IPS DF 19.7 (cell line): ENCODE measurements around the gene BBX.

ENCODE experiments used
- DNase-seq: peaks from one replicate; pipeline ENCODE4 v3.0.0-alpha.2; 2013; ENCODE audit warnings: low read depth, low spot score

The BBX gene

GRCh38 chr3:107740992-107741896 is 218.5 kb downstream of the BBX start:
- DNase-seq = no peak

DNA sequence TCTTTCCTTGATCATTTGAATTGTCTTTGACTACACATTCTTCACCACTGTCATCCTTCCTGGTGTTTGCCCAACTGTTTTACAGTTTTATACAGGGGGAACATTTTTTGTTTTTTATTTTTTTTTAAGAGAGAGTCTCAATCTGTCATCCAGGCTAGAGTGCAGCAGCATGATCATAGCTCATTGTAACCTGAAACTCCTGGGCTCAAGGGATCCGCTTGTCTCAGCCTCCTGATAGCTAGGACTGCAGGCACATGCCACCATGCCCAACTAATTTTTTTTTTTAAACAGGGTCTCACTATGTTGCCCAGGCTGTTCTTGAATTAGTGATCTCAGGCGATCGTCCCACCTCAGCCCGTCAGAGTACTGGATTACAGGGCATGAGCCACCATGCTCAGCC is 222.6 kb downstream of the BBX start:
- no peak for DNase-seq

DNA sequence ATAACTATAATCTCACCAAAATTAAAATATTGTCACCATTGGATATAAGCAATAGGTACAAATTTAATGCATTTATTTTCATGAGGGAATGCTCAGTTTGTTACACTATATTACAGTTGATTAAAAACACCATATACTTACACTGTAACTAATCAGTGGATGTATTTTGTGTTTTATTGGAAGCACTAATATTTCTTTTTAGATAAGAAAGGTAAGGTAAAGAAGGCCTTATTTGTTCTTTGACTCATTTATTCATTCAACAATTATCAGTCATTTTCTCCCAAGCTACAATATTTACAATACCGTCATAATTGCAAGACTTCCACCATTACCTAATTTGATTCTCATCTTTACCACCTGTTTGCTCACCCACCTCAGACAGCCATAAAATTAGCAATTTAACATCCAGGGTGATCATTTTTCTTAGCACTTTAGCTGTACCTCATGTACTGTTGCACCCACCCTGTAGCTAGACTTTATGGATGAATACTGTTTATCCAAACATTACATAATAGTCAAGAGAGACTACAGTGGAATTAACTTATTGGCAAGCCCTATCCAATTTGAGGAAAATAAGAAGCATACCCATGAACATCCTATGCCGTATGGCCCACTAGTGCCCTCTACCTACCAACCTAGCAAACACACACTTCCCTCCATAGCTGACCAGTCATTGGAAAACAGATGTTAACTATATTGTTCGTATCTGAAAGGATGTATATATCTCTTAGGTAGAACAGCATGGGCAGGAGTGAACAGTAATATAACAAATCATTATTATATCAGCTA is 229.6 kb downstream of the BBX start:
- no peak for DNase-seq

DNA sequence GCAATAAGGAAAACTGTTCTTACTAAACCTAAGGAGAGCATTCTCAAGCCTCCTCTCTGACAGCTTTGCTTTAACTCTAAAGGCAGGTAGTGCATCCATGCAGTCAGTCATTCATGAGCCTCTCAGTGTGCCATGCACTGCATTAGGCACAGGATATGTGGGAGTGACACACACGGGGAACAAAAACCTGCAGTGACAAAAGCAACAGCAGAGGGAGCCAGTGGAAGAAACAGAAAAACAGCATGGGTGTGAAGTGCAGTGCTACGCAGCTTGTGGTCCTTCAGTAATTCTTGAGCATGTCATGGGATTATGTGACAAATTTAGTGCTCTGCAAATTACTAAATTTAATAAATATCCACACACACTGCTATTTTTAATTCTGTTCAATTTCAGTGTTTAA is 230.7 kb downstream of the BBX start:
- DNase-seq = no peak

DNA sequence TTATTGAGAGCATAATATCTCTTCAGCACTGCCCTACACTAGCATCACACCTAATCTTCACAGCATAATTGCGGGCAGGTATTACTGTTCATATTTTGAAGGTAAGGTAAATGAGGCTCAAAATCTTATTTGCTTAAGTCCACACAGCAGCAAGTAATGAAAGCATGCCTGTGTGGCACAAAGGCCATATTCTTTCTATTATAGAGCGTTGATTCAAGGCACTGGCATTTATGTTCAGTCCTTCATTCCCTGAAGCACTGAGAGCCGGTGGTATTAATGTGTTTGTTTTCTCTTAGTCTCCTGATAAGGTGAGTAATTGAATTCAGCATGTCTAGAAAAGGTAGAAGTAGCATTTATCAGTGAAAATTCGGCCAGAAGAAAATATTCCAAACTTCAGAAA is 231.2 kb downstream of the BBX start:
- no peak for DNase-seq

- no peak for DNase-seq
Measured at GRCh38 chr3:107756649-107757048, 233.9 kb downstream of the BBX start.

DNA sequence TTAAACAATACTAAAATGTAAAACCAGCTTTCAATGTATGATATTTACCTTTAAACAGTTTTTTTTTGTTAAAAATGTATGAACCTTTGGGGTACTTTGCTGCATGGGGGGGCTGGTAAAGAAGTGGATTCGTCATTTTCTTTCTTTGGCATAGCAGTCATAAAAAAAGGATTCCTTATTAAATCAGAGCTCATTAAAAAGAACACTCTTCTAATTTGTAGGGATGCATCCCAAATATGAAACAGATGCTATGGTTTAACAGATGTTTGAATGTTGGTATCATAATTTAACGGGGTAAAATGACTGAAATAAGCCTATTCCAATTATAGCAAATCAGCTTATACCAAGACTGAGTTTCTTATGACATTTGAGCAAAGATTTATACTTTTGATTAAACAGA is 234.4 kb downstream of the BBX start:
- no peak for DNase-seq

DNA sequence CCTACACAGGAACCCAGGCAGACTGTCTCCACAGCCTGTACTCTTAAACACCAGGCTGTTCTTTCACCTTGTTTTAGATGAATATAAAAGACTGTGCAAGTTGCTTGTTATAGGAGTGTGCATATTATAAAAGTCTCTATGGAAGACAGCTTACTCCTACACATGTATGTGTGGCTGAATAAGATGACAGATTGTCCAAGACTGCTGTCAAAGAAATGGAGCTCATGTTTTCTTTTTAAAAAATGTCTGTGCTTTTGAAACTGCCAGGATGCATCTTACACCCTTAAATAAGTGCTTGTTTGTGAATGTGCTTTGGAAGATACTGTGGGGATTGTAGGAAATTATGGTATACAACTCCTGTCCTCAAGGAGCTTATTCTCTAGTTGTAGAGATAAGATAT is 237.4 kb downstream of the BBX start:
- no peak for DNase-seq

DNA sequence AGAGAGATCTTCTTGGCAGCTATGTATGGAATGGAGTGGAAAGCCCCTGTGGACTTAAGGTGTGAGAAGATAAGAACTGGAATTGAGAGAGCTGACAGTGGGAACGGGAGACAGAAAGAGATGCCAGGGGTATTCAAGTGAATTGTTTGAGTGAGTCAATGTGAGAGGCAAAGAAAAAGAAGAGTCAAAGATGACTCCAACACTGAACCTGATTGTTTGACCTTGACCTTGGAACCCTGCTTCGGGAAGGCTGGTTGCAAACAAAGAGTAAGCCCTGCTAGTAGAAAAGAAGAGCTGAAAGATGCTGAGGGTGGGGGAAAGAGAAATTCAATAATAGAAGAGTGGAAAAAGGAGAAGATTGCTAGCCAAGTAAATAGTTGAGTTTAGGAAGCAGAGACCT is 238.6 kb downstream of the BBX start:
- DNase-seq = no peak

DNA sequence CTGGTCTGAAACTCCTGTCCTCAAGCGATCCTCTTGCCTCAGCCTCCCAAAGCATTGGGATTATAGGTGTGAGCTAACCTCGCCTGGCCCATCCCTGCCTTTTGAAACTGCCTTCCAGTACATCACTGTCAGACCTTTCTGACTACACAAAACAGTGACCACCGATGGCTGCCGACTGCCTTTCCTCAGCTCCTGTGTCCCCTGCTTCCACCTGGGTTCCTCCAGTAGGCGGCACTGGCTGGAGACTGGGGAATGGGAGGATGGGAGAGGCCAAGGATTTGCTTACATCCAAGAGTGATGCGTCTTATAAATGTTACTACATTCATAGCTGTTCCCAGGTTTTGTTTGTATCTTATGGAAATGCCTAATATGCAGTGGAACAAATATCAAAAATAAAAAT is 242.8 kb downstream of the BBX start:
- no peak for DNase-seq

- DNase-seq = no peak
Measured at GRCh38 chr3:107767897-107768605, 245.3 kb downstream of the BBX start.

- no peak for DNase-seq
Measured at GRCh38 chr3:107769882-107770281, 247.1 kb downstream of the BBX start.

DNA sequence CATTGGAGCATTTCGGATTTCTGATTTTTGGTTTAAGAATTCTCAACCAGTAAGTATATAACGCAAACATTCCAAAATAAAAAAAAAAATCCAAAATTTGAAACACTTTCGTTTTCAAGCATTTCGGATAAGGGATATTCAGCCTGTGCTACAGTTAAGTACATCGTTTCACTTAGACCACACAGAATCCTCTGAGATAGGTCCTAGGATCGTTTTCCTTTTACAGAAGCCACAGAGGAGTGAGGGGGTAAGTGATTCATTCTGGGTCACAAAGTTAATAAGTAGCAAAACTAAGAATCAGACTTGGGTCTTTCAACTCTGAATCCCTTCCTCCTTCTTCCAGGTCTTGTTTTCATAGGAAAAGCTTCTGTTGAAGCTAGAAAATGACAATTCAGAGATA is 249.3 kb downstream of the BBX start:
- no peak for DNase-seq

DNA sequence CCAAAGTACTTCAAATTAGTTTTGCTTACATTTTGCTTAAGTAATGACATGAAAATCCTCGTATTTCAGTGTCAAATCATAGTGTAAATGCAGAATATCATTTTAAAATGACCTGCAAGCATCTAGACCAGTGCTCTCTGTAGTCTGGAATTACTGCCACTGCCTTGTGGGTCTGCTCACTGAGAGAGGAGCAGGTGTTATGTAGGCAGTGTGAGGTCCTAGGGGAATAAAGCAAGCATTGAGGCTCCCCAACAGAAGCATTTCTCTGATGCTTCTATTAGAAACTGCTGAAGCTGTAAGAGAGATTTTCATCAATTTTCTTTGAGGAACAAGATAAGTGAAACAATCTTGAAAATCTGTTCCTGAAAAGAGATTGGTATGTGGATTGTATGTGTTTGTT is 253.2 kb downstream of the BBX start:
- no peak for DNase-seq

DNA sequence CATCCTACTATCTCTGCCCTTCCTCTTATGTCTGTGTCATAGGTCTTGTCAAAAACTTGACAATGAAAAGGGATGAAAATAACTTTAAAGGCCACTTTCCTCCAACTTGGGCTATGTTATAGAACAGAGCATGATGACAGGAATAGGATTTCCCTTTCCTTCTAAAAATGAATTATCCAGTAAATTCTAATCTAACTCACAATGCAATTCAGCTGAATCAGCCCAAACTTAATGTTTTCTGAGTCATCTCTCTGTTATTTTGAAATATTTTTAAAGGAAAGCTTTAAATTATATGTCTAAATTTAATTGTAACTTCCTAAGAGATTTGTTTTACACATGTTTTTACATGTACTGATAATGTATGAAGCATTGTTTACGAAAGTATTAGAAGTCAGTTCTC is 258.5 kb downstream of the BBX start:
- no peak for DNase-seq

GRCh38 chr3:107782054-107782453 is 259.3 kb downstream of the BBX start:
- DNase-seq = no peak

- no peak for DNase-seq
Measured at GRCh38 chr3:107790612-107791011, 267.9 kb downstream of the BBX start.

GRCh38 chr3:107791027-107791426 is 268.3 kb downstream of the BBX start:
- no peak for DNase-seq

- no peak for DNase-seq
Measured at GRCh38 chr3:107791450-107791849, 268.7 kb downstream of the BBX start.

GRCh38 chr3:107794664-107795443 is 272.1 kb downstream of the BBX start:
- no peak for DNase-seq

- no peak for DNase-seq
Measured at GRCh38 chr3:107795514-107796094, 272.8 kb downstream of the BBX start.
